Measurements from ENCODE around the gene HYAL2.

- TF ChIP-seq EZH2 (IDR thresholded peaks at IDR 0.05; ENCODE audit: insufficient read depth, poor library complexity, severe bottlenecking) (no peak), EZH2phosphoT487 (IDR thresholded peaks at IDR 0.05; ENCODE audit: insufficient read depth, low read depth) (no peak)
Observed at GRCh38 chr3:50318615-50319014, 3.9 kb downstream of the HYAL2 start.

Measured in GM23248 (cell line).